RWPE2 (cell line): Measurements from ENCODE around the gene FAM110C.
"Not testable (repeated sequence)": the region's sequence is repeated elsewhere in the genome, so short reads cannot be mapped to it uniquely, and the experiment has no call there.

Experiments
- ATAC-seq: fragments of 200-7000 bp; cut with Tn5 transposase; 3 replicates; pipeline ENCODE4 v1.9.1; 2021; ENCODE audit warnings: low read depth
- DNase-seq: peaks from one replicate; pipeline ENCODE4 v3.0.0-alpha.2; 2020; ENCODE audit warnings: low spot score
- H3K27ac ChIP-seq: fragments of 450-650 bp; 2 replicates; pipeline ENCODE4 v1.5.1; 2017; ENCODE audit warnings: mild to moderate bottlenecking; ENCODE audit not compliant: poor library complexity, severe bottlenecking
- H3K27me3 ChIP-seq: fragments of 250-450 bp; sonication (Bioruptor Pico); 2 replicates; pipeline ENCODE4 v1.5.1; 2021; ENCODE audit warnings: mild to moderate bottlenecking, moderate library complexity; ENCODE audit not compliant: insufficient read depth, poor library complexity, severe bottlenecking
- H3K36me3 ChIP-seq: fragments of 250-450 bp; sonication (Bioruptor Pico); 2 replicates; pipeline ENCODE4 v1.5.1; 2020; ENCODE audit warnings: low read depth, mild to moderate bottlenecking, moderate library complexity
- H3K4me1 ChIP-seq: fragments of 250-450 bp; sonication (Bioruptor Pico); 2 replicates; pipeline ENCODE4 v1.5.1; 2021; ENCODE audit warnings: mild to moderate bottlenecking, moderate library complexity; ENCODE audit not compliant: insufficient read depth, poor library complexity, severe bottlenecking
- H3K4me3 ChIP-seq: fragments of 250-450 bp; sonication (Bioruptor Pico); 2 replicates; pipeline ENCODE4 v1.5.1; 2021; ENCODE audit warnings: mild to moderate bottlenecking, moderate library complexity; ENCODE audit not compliant: severe bottlenecking
- H3K9me3 ChIP-seq: fragments of 250-450 bp; sonication (Bioruptor Pico); 2 replicates; pipeline ENCODE4 v1.5.1; 2021; ENCODE audit warnings: mild to moderate bottlenecking, moderate library complexity; ENCODE audit not compliant: severe bottlenecking
- CTCF ChIP-seq: fragments of 450-650 bp; IDR thresholded peaks from one replicate; pipeline ENCODE4 v1.5.1; 2017; ENCODE audit warnings: mild to moderate bottlenecking, moderate library complexity; ENCODE audit not compliant: poor library complexity, severe bottlenecking

FAM110C gene

GRCh38 chr2:26891-27290 is 19.4 kb downstream of the FAM110C start:
- ATAC-seq (no peak), DNase-seq (no peak)
- Histone ChIP-seq H3K36me3 (no peaks in the 10 kb centered on the region), H3K4me3 (no peak overlapping the region), H3K27ac (no peak overlapping the region), H3K9me3 (no peaks in the 10 kb centered on the region), H3K27me3 (no peaks in the 10 kb centered on the region), H3K4me1 (no peaks in the 10 kb centered on the region)
- TF ChIP-seq CTCF: no peak

GRCh38 chr2:25543-25942 is 20.8 kb downstream of the FAM110C start:
- Histone ChIP-seq H3K27ac (no peak overlapping the region), H3K4me1 (no peaks in the 10 kb centered on the region), H3K27me3 (no peaks in the 10 kb centered on the region), H3K4me3 (no peak overlapping the region), H3K36me3 (no peaks in the 10 kb centered on the region), H3K9me3 (no peaks in the 10 kb centered on the region)
- ATAC-seq (no peak), DNase-seq (no peak)
- TF ChIP-seq CTCF: no peak

- not testable (repeated sequence) for H3K27me3 ChIP-seq, DNase-seq, H3K4me1 ChIP-seq, H3K36me3 ChIP-seq, H3K4me3 ChIP-seq, ATAC-seq, H3K27ac ChIP-seq, H3K9me3 ChIP-seq
These were observed 21.7 kb downstream of the FAM110C start for GRCh38 chr2:24591-24990.

- DNase-seq (no peak), ATAC-seq (no peak)
- Histone ChIP-seq H3K36me3 (no peaks in the 10 kb centered on the region), H3K9me3 (no peaks in the 10 kb centered on the region), H3K27me3 (no peaks in the 10 kb centered on the region), H3K4me3 (no peak overlapping the region), H3K27ac (no peak overlapping the region), H3K4me1 (no peaks in the 10 kb centered on the region)
- TF ChIP-seq CTCF: no peak
These were observed 22.2 kb downstream of the FAM110C start for GRCh38 chr2:24107-24506.

- no peak for TF ChIP-seq CTCF
- no peak overlapping the region for H3K4me3 ChIP-seq
- no peak overlapping the region for H3K27ac ChIP-seq
- H3K9me3 ChIP-seq: no peaks in the 10 kb centered on the region
- no peak for DNase-seq
- no peaks in the 10 kb centered on the region for H3K4me1 ChIP-seq
- ATAC-seq: no peak
- no peaks in the 10 kb centered on the region for H3K36me3 ChIP-seq
- no peaks in the 10 kb centered on the region for H3K27me3 ChIP-seq
These were observed 23.0 kb downstream of the FAM110C start for GRCh38 chr2:23283-23682.

- not testable (repeated sequence) for H3K4me1 ChIP-seq, ATAC-seq, DNase-seq, H3K27me3 ChIP-seq, H3K36me3 ChIP-seq, H3K27ac ChIP-seq, H3K4me3 ChIP-seq, H3K9me3 ChIP-seq
These were observed 24.1 kb downstream of the FAM110C start for GRCh38 chr2:22244-22643.

GRCh38 chr2:20259-20658 is 26.0 kb downstream of the FAM110C start:
- H3K4me3 ChIP-seq, H3K27me3 ChIP-seq, H3K9me3 ChIP-seq, H3K36me3 ChIP-seq, ATAC-seq, H3K27ac ChIP-seq, DNase-seq, H3K4me1 ChIP-seq: not testable (repeated sequence)
